Breast epithelium (tissue), 4 donors: ENCODE results near the gene EPM2A. TPM values are rescaled to one million over a fixed set of nuclear protein-coding genes. Genes with fewer than 3 reads are reported as not detected.

ENCODE experiments used
- DNase-seq, 2 donors: peaks; one replicate each; pipeline ENCODE4 v3.0.0-alpha.2; 2019; ENCODE audit warnings: low spot score in 2 of 2
- H3K27ac ChIP-seq, 2 donors: fragments of 200-600 bp; sonication (generic) in 1 of 2; one replicate each; pipeline ENCODE4 v1.5.1; 2016 to 2019; ENCODE audit warnings: mild to moderate bottlenecking in 1 of 2
- H3K27me3 ChIP-seq, 2 donors: fragments of 200-600 bp; sonication (generic) in 1 of 2; one replicate each; pipeline versions ENCODE4 v1.5.1 to v1.6.0; 2017 to 2019; ENCODE audit warnings: control low read depth in 1 of 2, mild to moderate bottlenecking in 1 of 2
- H3K36me3 ChIP-seq: fragments of 200-600 bp; one replicate; pipeline ENCODE4 v1.5.1; 2019
- H3K4me1 ChIP-seq, 2 donors: fragments of 200-600 bp; sonication (generic); one replicate each; pipeline ENCODE4 v1.5.1; 2016 to 2019; ENCODE audit warnings: control low read depth in 1 of 2
- H3K4me3 ChIP-seq, 3 donors: fragments of 200-600 bp; sonication (generic); 1 replicate in 2 of 3; 2 replicates in 1 of 3; pipeline ENCODE4 v1.5.1; 2016 to 2019; ENCODE audit warnings: mild to moderate bottlenecking in 3 of 3, moderate library complexity in 2 of 3
- H3K9me3 ChIP-seq, 2 donors: fragments of 200-600 bp; sonication (generic) in 1 of 2; one replicate each; pipeline ENCODE4 v1.5.1; 2016 to 2019; ENCODE audit warnings: control low read depth in 1 of 2
- POLR2A ChIP-seq: fragments of 450-650 bp; IDR thresholded peaks from one replicate; pipeline ENCODE4 v1.6.1; 2016; ENCODE audit warnings: antibody characterized with exemption, mild to moderate bottlenecking, moderate library complexity
- POLR2AphosphoS5 ChIP-seq, 3 donors: sonication (generic); formaldehyde crosslinking; IDR thresholded peaks; one replicate each; pipeline ENCODE4 v1.6.1; 2017; ENCODE audit warnings: antibody characterized with exemption in 3 of 3
- intact Hi-C: fragments of 100-400 bp; cut with DNase I; formaldehyde crosslinking; loops from one replicate; pipeline ENCODE4 v1.15.1; 2023; ENCODE audit warnings: low total_unique reads
- total RNA-seq, 3 donors: library from RNA; depleted of rRNA; stranded (reverse); fragments of >200 nt; gene quantifications; one replicate each; pipeline ENCODE4 v1.1.0, GENCODE V29; 2016
- TF ChIP-seq, protein P1 (sequence below), 3 donors: fragments of 450-650 bp; IDR thresholded peaks; one replicate each; pipeline ENCODE4 v1.5.1; 2016 to 2017; ENCODE audit warnings: antibody characterized with exemption in 3 of 3, mild to moderate bottlenecking in 3 of 3, moderate library complexity in 3 of 3

The EPM2A gene
- total RNA-seq, 3 donors from 2014 or later, result 14.1 to 19.5 (median 15.7) TPM

DNA sequence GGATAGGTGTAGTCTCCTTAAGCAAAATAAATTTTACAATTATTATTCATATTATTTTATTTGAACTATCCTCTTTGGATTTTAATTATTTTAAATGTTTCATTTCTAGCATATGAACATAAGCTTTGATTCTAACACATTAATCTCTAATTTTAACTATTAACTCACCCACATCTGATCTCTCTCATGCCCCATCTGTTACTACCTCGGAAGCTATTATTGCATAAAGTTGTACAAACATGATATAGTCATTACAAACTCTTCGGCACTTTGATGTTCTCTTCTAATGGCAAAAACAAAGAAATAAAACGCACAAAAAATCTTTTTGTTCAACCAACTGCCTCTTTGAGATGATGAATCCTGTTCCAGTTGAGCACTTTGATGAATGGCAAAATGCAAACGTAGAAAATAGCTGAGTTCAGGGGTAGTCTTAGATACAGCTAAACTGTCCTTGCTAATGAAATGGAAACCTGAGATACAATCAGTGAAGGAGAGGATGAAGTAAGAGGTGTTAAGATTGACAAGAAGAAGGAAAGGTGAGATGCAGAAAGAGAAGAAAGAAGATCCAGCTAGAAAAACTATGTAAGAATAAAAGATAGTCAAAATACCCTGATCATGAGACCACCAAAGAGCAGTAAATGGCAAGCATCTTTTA lies 41.1 kb downstream of the EPM2A start:
- H3K4me3 ChIP-seq, result no peak overlapping the region
- TF ChIP-seq POLR2A, result no peak
- H3K36me3 ChIP-seq, result peaks cover 4% of the 10 kb centered on the region
- no peaks in the 10 kb centered on the region for H3K27me3 ChIP-seq
- intact Hi-C loops, result no loop called here
- H3K9me3 ChIP-seq, result no peaks in the 10 kb centered on the region
- no peaks in the 10 kb centered on the region for H3K4me1 ChIP-seq
- no peak overlapping the region for H3K27ac ChIP-seq
- no peak for DNase-seq

DNA sequence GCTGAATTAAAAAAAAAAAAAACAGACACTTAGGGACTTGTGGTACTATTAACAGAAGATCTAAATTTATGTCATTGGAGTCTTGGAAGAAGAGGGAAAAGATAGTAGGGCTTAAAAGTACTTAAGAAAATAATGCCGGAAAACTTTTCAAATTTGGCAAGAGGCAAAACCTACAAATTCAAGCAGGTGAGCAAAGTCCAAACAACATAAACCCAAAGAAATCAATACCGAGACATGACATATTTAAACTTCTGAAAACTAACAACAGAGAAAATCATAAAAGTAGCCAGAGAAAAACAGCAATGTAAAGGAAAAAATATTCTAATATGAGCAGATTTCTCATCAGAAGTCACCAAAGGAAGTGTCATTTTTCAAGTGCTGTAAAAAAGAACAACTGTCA lies 44.4 kb downstream of the EPM2A start:
- intact Hi-C loops, result no loop called here
- H3K9me3 ChIP-seq, result no peaks in the 10 kb centered on the region

DNA sequence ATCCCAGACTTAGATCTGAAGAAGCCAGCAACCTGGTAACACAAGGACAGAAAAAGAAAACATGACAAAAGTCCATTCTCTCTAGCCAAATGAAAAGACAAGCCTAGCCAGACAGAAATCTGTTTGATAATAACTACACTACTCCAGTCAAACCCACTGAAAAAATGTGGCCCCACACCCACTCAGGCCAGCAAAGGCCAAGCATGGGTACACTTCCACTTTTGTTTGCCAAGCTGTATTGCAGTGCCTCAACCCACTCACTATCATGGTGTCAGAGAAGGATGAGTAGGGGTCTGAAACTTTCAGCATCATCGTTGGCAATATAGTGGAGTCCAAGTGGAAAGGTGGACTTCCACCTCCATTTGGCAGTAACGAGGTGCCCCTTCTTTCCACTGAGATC lies 45.8 kb downstream of the EPM2A start:
- intact Hi-C loops, result no loop called here
- H3K4me3 ChIP-seq, result no peak overlapping the region
- H3K27me3 ChIP-seq, result no peaks in the 10 kb centered on the region
- no peak overlapping the region for H3K27ac ChIP-seq
- no peak for DNase-seq
- H3K9me3 ChIP-seq, result no peaks in the 10 kb centered on the region
- no peaks in the 10 kb centered on the region for H3K4me1 ChIP-seq
- TF ChIP-seq, protein P1, sequence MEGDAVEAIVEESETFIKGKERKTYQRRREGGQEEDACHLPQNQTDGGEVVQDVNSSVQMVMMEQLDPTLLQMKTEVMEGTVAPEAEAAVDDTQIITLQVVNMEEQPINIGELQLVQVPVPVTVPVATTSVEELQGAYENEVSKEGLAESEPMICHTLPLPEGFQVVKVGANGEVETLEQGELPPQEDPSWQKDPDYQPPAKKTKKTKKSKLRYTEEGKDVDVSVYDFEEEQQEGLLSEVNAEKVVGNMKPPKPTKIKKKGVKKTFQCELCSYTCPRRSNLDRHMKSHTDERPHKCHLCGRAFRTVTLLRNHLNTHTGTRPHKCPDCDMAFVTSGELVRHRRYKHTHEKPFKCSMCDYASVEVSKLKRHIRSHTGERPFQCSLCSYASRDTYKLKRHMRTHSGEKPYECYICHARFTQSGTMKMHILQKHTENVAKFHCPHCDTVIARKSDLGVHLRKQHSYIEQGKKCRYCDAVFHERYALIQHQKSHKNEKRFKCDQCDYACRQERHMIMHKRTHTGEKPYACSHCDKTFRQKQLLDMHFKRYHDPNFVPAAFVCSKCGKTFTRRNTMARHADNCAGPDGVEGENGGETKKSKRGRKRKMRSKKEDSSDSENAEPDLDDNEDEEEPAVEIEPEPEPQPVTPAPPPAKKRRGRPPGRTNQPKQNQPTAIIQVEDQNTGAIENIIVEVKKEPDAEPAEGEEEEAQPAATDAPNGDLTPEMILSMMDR (IDR thresholded peaks at IDR 0.05), result no peak
- no peak for TF ChIP-seq POLR2AphosphoS5 (IDR thresholded peaks at IDR 0.05)
- H3K36me3 ChIP-seq, result peaks cover 4% of the 10 kb centered on the region

More for the DNA sequence above, 44.4 kb downstream of the EPM2A start:
- Histone ChIP-seq H3K27me3 (no peaks in the 10 kb centered on the region), H3K4me3 (no peak overlapping the region), H3K27ac (no peak overlapping the region), H3K36me3 (peaks cover 4% of the 10 kb centered on the region), H3K4me1 (no peaks in the 10 kb centered on the region)
- TF ChIP-seq, protein P1 (IDR thresholded peaks at IDR 0.05), result no peak
- TF ChIP-seq POLR2AphosphoS5 (IDR thresholded peaks at IDR 0.05), result no peak
- TF ChIP-seq POLR2A, result no peak
- no peak for DNase-seq

DNA sequence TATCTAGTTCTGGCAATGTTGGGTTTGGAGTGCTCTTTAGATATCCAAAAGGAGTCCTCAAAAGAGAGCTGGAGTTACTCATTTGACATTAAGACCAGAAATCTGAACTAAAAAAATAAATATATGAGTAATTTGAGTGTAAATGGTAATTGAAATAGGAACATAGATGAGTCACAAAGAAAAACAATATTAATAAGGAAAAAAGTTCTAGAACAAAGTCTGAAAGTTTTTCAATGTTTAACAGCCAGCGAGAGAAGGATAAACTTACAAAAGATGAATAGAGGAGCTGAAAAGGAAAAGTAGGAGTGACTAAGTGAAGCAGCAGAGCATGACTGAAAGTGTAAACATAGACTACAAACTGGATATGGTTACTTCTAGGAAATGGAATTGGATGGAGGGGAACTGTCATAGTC lies 46.8 kb downstream of the EPM2A start:
- H3K4me3 ChIP-seq, result no peak overlapping the region
- peaks cover 2% of the 10 kb centered on the region for H3K36me3 ChIP-seq
- TF ChIP-seq, protein P1 (IDR thresholded peaks at IDR 0.05), result no peak
- TF ChIP-seq POLR2A (no peak), POLR2AphosphoS5 (IDR thresholded peaks at IDR 0.05) (no peak)
- intact Hi-C loops, result no loop called here
- DNase-seq, result no peak
- H3K27ac ChIP-seq, result no peak overlapping the region
- H3K9me3 ChIP-seq, result no peaks in the 10 kb centered on the region
- H3K4me1 ChIP-seq, result no peaks in the 10 kb centered on the region
- H3K27me3 ChIP-seq, result no peaks in the 10 kb centered on the region

DNA sequence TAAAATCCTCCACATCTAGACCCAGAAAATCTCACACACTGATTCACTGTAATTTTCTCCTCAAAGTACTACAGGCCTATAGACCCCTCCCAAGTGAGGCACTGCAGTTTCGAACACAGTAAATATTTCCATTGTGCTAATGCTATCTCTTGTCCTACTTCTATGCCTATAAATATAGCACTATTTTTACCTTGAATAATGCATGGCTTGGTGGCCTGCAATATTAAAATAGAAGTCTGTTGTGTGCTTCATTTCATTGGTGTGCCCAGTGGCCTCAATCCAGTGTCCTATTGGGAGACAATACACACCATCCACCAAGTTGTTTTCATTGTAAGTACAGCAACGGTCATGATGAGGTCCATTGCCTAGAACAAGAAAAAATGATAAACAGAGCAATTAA lies 49.4 kb downstream of the EPM2A start:
- Histone ChIP-seq H3K9me3 (no peaks in the 10 kb centered on the region), H3K36me3 (no peaks in the 10 kb centered on the region), H3K4me3 (no peak overlapping the region), H3K27ac (no peak overlapping the region), H3K27me3 (no peaks in the 10 kb centered on the region), H3K4me1 (no peaks in the 10 kb centered on the region)
- TF ChIP-seq, protein P1 (IDR thresholded peaks at IDR 0.05), result no peak
- TF ChIP-seq POLR2AphosphoS5 (IDR thresholded peaks at IDR 0.05), result no peak
- no peak for TF ChIP-seq POLR2A
- DNase-seq, result no peak
- intact Hi-C loops, result no loop called here
